Neural progenitor cell (in vitro differentiated cells): Measurements from ENCODE around the gene CUTA. TPM values are rescaled to one million over a fixed set of nuclear protein-coding genes. Genes with fewer than 3 reads are reported as not detected.

Experiments used
- DNase-seq: peaks from one replicate; pipeline ENCODE4 v3.0.0-alpha.2; 2016; ENCODE audit warnings: low spot score
- H2AFZ ChIP-seq: fragments of 200-600 bp; sonication (generic); replicated peaks from 2 replicates; pipeline ENCODE4 v1.6.1; 2016; ENCODE audit warnings: antibody characterized with exemption
- H3F3A ChIP-seq: fragments of 200-600 bp; sonication (generic); 2 replicates; pipeline ENCODE4 v1.6.1; 2016; ENCODE audit warnings: antibody characterized with exemption, low read depth
- H3K27ac ChIP-seq: fragments of 200-600 bp; sonication (generic); 2 replicates; pipeline ENCODE4 v1.5.1; 2016; ENCODE audit warnings: mild to moderate bottlenecking
- H3K27me3 ChIP-seq: fragments of 200-600 bp; sonication (generic); 2 replicates; pipeline ENCODE4 v1.6.1; 2016; ENCODE audit warnings: mild to moderate bottlenecking, moderate library complexity
- H3K36me3 ChIP-seq: fragments of 200-600 bp; sonication (generic); 2 replicates; pipeline ENCODE4 v1.5.1; 2016
- H3K4me1 ChIP-seq: fragments of 200-600 bp; sonication (generic); 2 replicates; pipeline ENCODE4 v1.6.1; 2016; ENCODE audit warnings: mixed run types
- H3K4me2 ChIP-seq: fragments of 200-600 bp; sonication (generic); 2 replicates; pipeline ENCODE4 v1.6.1; 2016
- H3K4me3 ChIP-seq: fragments of 200-600 bp; sonication (generic); 2 replicates; pipeline ENCODE4 v1.5.1; 2016
- H3K79me2 ChIP-seq: fragments of 200-600 bp; sonication (generic); 2 replicates; pipeline ENCODE4 v1.6.1; 2016; ENCODE audit warnings: low read depth
- H3K9ac ChIP-seq: fragments of 200-600 bp; sonication (generic); 2 replicates; pipeline ENCODE4 v1.6.1; 2016
- H3K9me3 ChIP-seq: fragments of 200-600 bp; sonication (generic); 2 replicates; pipeline ENCODE4 v1.5.1; 2016; ENCODE audit warnings: low read depth
- H4K20me1 ChIP-seq: fragments of 200-600 bp; sonication (generic); 2 replicates; pipeline ENCODE4 v1.6.1; 2016; ENCODE audit warnings: low read depth
- H3K27ac Mint-ChIP-seq: 3 replicates; pipeline ENCODE4 v1.8.0; 2021; ENCODE audit warnings: mixed read lengths
- H3K27me3 Mint-ChIP-seq: 2 replicates; pipeline ENCODE4 v1.8.0; 2022; ENCODE audit warnings: low read depth, mild to moderate bottlenecking, inconsistent platforms, moderate library complexity, mixed read lengths; ENCODE audit not compliant: insufficient read depth
- H3K36me3 Mint-ChIP-seq: 3 replicates; pipeline ENCODE4 v1.8.0; 2021; ENCODE audit warnings: mixed read lengths
- H3K4me1 Mint-ChIP-seq: 3 replicates; pipeline ENCODE4 v1.8.0; 2021; ENCODE audit warnings: mixed read lengths
- H3K4me3 Mint-ChIP-seq: 3 replicates; pipeline ENCODE4 v1.8.0; 2021; ENCODE audit warnings: mild to moderate bottlenecking, moderate library complexity, mixed read lengths
- H3K9me3 Mint-ChIP-seq: 3 replicates; pipeline ENCODE4 v1.8.0; 2020; ENCODE audit warnings: mixed read lengths
- EZH2 ChIP-seq: fragments of 200-600 bp; sonication (generic); IDR thresholded peaks from 2 replicates; pipeline ENCODE4 v1.6.1; 2017; ENCODE audit warnings: antibody characterized with exemption, mild to moderate bottlenecking, moderate library complexity
- EZH2phosphoT487 ChIP-seq: fragments of 200-600 bp; sonication (generic); IDR thresholded peaks from 2 replicates; pipeline ENCODE4 v1.6.1; 2017; ENCODE audit warnings: antibody characterized with exemption
- microRNA-seq: library from miRNA; unstranded; fragments of <30 nt; microRNA quantifications from one replicate; pipeline ENCODE4, GENCODE V29; 2016
- small RNA-seq: library from RNA; depleted of rRNA; stranded (forward); fragments of <200 nt; gene quantifications from one replicate; pipeline ENCODE3, GENCODE V24; 2015
- total RNA-seq: library from RNA; depleted of rRNA; stranded (reverse); fragments of >200 nt; gene quantifications from 2 replicates; pipeline ENCODE4 v1.2.3, GENCODE V29; 2015; ENCODE audit warnings: low replicate concordance
- TF ChIP-seq, protein P1 (sequence below): fragments of 200-600 bp; sonication (generic); IDR thresholded peaks from 2 replicates; pipeline ENCODE4 v1.5.1; 2017; ENCODE audit warnings: antibody characterized with exemption, mild to moderate bottlenecking

The CUTA gene
- total RNA-seq, 1 donor from 2014 or later, result 118 TPM

DNA sequence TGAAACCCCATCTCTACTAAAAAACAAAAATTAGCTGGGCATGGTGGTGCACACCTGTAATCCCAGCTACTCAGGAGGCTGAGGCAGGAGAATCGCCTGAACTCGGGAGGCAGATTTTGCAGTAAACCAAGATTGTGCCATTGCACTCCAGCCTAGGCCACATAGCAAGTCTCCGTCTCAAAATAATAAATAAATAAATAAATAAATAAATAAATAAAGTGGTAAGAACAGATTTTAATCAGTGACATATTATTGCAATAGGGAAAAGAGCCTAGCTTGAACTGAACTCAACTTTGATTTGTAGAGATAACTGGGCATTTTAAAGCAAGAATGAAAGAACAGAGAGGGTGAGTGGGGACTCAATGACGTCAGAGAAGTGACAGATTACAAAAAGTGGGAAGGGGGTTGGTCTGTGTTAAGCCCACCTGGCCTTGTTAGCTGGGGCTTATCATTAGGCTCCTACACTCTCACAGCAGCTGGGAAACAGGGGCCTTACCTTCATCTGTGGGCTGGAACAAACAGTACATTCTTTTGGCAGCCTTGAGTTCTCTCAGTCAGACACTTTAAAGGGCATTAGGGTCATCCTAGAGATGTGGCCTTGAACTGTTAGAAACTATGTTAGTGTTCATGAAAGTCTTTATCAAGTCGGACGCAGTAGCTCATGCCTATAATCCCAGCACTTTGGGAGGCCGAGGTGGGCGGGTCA lies 50.7 kb downstream of the CUTA start:
- Mint-ChIP-seq H3K36me3 (no peaks in the 10 kb centered on the region), H3K9me3 (no peaks in the 10 kb centered on the region), H3K27me3 (peaks cover 2% of the 10 kb centered on the region), H3K4me1 (peaks cover 23% of the 10 kb centered on the region), H3K27ac (no peak overlapping the region), H3K4me3 (no peak overlapping the region)
- H3K27me3 ChIP-seq, result no peaks in the 10 kb centered on the region
- TF ChIP-seq, protein P1, sequence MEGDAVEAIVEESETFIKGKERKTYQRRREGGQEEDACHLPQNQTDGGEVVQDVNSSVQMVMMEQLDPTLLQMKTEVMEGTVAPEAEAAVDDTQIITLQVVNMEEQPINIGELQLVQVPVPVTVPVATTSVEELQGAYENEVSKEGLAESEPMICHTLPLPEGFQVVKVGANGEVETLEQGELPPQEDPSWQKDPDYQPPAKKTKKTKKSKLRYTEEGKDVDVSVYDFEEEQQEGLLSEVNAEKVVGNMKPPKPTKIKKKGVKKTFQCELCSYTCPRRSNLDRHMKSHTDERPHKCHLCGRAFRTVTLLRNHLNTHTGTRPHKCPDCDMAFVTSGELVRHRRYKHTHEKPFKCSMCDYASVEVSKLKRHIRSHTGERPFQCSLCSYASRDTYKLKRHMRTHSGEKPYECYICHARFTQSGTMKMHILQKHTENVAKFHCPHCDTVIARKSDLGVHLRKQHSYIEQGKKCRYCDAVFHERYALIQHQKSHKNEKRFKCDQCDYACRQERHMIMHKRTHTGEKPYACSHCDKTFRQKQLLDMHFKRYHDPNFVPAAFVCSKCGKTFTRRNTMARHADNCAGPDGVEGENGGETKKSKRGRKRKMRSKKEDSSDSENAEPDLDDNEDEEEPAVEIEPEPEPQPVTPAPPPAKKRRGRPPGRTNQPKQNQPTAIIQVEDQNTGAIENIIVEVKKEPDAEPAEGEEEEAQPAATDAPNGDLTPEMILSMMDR, result no peak
- TF ChIP-seq EZH2, result no peak
- TF ChIP-seq EZH2phosphoT487, result no peak
- H2AFZ ChIP-seq, result no peak overlapping the region
- H3K36me3 ChIP-seq, result no peaks in the 10 kb centered on the region
- no peaks in the 10 kb centered on the region for H4K20me1 ChIP-seq
- no peaks in the 10 kb centered on the region for H3K9me3 ChIP-seq
- H3K79me2 ChIP-seq, result no peaks in the 10 kb centered on the region
- no peak overlapping the region for H3K9ac ChIP-seq
- H3K4me1 ChIP-seq, result peaks cover 9% of the 10 kb centered on the region
- no peak for DNase-seq
- H3F3A ChIP-seq, result peaks cover 9% of the 10 kb centered on the region
- no peak overlapping the region for H3K4me3 ChIP-seq
- H3K27ac ChIP-seq, result no peak overlapping the region
- H3K4me2 ChIP-seq, result no peak overlapping the region

Small RNAs within 50 kb of the gene (microRNA-seq; reads per million reads assigned to microRNA genes)
- gene MIR5004, result not detected

Small RNAs within 50 kb of the gene (small RNA-seq; reads per million reads assigned to genes)
- not detected for gene RPL35AP4
- not detected for gene ZBTB9

Other genes with a start within 250 kb of the CUTA start
- gene COL11A2, start 225.6 kb downstream of the CUTA start, total RNA-seq, result 0.49 and 0.99 TPM in 2 replicates
- gene RXRB, start 217.4 kb downstream of the CUTA start, total RNA-seq, result 10.2 and 21.7 TPM in 2 replicates
- gene SLC39A7, start 217.2 kb downstream of the CUTA start, total RNA-seq, result 40.8 and 59.2 TPM in 2 replicates
- gene HSD17B8, start 213.5 kb downstream of the CUTA start, total RNA-seq, result 4.8 and 9.5 TPM in 2 replicates
- 12.1 and 20.2 TPM in 2 replicates for gene RING1, start 209.6 kb downstream of the CUTA start, total RNA-seq
- gene VPS52, start 146.2 kb downstream of the CUTA start, total RNA-seq, result 28.7 and 38.4 TPM in 2 replicates
- 4,188 and 4,663 TPM in 2 replicates for gene RPS18, start 146.0 kb downstream of the CUTA start, total RNA-seq
- gene B3GALT4, start 141.0 kb downstream of the CUTA start, total RNA-seq, result 1.1 and 2.1 TPM in 2 replicates
- gene WDR46, start 128.9 kb downstream of the CUTA start, total RNA-seq, result 31.1 and 43.5 TPM in 2 replicates
- gene PFDN6, start 128.5 kb downstream of the CUTA start, total RNA-seq, result 35.6 and 54.5 TPM in 2 replicates
- gene RGL2, start 119.2 kb downstream of the CUTA start, total RNA-seq, result 28.3 and 63.4 TPM in 2 replicates
- 1.7 and 6.3 TPM in 2 replicates for gene TAPBP, start 104.0 kb downstream of the CUTA start, total RNA-seq
- gene ZBTB22, start 100.4 kb downstream of the CUTA start, total RNA-seq, result 5.7 and 26.7 TPM in 2 replicates
- gene DAXX, start 95.1 kb downstream of the CUTA start, total RNA-seq, result 35.7 and 49.6 TPM in 2 replicates
- 93.9 and 179 TPM in 2 replicates for gene KIFC1, start 26.3 kb downstream of the CUTA start, total RNA-seq
- gene PHF1, start 7.1 kb downstream of the CUTA start, total RNA-seq, result 25.6 and 55.8 TPM in 2 replicates
- 14.1 and 29.7 TPM in 2 replicates for gene SYNGAP1, start 2.0 kb upstream of the CUTA start, total RNA-seq
- gene ZBTB9, start 36.5 kb upstream of the CUTA start, total RNA-seq, result 10.2 and 12.7 TPM in 2 replicates
- gene BAK1, start 162.2 kb upstream of the CUTA start, total RNA-seq, result 13.9 and 40.0 TPM in 2 replicates
- 1.5 and 3.4 TPM in 2 replicates for gene ITPR3, start 203.2 kb upstream of the CUTA start, total RNA-seq